BLaER1 (cell line): Measurements from ENCODE around the gene MYOM3.
A peak's percentile ranks its signal among the peaks of the same experiment; 100 is the strongest.

ENCODE experiments used
- H3K27ac ChIP-seq: shearing (Covaris generic); formaldehyde crosslinking; 2 replicates; pipeline ENCODE4 v1.8.1; 2022
- H3K27me3 ChIP-seq: shearing (Covaris generic); formaldehyde crosslinking; 2 replicates; pipeline ENCODE4 v1.8.1; 2022
- H3K36me3 ChIP-seq: shearing (Covaris generic); formaldehyde crosslinking; 2 replicates; pipeline ENCODE4 v1.8.1; 2022
- H3K4me1 ChIP-seq: shearing (Covaris generic); formaldehyde crosslinking; 2 replicates; pipeline ENCODE4 v1.8.1; 2022
- H3K4me2 ChIP-seq: shearing (Covaris generic); formaldehyde crosslinking; 2 replicates; pipeline ENCODE4 v1.8.1; 2022
- H3K4me3 ChIP-seq: shearing (Covaris generic); formaldehyde crosslinking; 2 replicates; pipeline ENCODE4 v1.8.1; 2022
- H3K9ac ChIP-seq: shearing (Covaris generic); formaldehyde crosslinking; 2 replicates; pipeline ENCODE4 v1.8.1; 2022
- H3K9me3 ChIP-seq: shearing (Covaris generic); formaldehyde crosslinking; 2 replicates; pipeline ENCODE4 v1.8.1; 2022
- H4K20me1 ChIP-seq: shearing (Covaris generic); formaldehyde crosslinking; 2 replicates; pipeline ENCODE4 v1.8.1; 2022
- Cebpa-rat ChIP-seq: shearing (Covaris generic); IDR thresholded peaks from 2 replicates; pipeline ENCODE4 v1.8.1; 2022

MYOM3 gene

GRCh38 chr1:24111996-24112779 lies at the start of gene MYOM3:
MYOM3 (minus strand) TSS chr1:24112135; CDS start chr1:24108636, 3,499 bp downstream.
- TF ChIP-seq Cebpa-rat = no peak
- peak within 1 kb of the TSS; percentile 75 for H3K4me2 ChIP-seq
- H3K4me3 ChIP-seq = no peak within 1 kb of the TSS
- peaks cover 23% of the 10 kb centered on the region for H3K4me1 ChIP-seq
- H3K27ac ChIP-seq = no peak within 1 kb of the TSS
- no peak within 1 kb of the TSS for H3K9ac ChIP-seq
- no peaks in the 10 kb centered on the region for H3K36me3 ChIP-seq
- no peaks in the 10 kb centered on the region for H3K9me3 ChIP-seq
- no peaks in the 10 kb centered on the region for H4K20me1 ChIP-seq
- no peaks in the 10 kb centered on the region for H3K27me3 ChIP-seq

DNA sequence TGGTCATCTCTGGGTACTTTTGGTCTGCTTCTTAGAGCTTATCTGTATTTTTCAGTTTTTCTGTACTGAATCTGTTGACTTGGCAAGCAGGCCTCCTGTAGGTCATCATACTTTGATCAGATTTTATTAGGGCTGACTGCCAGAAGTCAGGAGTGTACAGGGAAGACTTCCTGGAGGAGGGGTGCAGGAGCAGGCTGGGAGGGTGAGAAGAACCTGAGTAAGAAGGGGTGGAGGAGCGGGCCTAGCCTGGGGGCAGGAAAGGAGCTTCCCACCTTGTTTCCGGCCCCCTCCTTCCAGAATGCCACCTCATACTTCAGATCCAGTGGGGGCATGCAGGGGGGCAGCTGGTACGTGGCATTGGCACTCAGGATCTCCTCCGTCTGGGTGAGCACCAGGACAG lies 49.3 kb upstream of the MYOM3 start:
- no peaks in the 10 kb centered on the region for H3K9me3 ChIP-seq
- H3K4me1 ChIP-seq = peaks cover 22% of the 10 kb centered on the region
- no peak for TF ChIP-seq Cebpa-rat
- H3K36me3 ChIP-seq = peaks cover 70% of the 10 kb centered on the region
- H3K4me3 ChIP-seq = no peak overlapping the region
- H3K4me2 ChIP-seq = 0 out of 2 replicates have a peak overlapping the region, but pooled peaks have one; percentile 7
- H3K27me3 ChIP-seq = no peaks in the 10 kb centered on the region
- no peak overlapping the region for H3K9ac ChIP-seq
- H3K27ac ChIP-seq = no peak overlapping the region
- no peaks in the 10 kb centered on the region; the same call in 1 of the 2 replicates for H4K20me1 ChIP-seq

GRCh38 chr1:24159366-24159765 lies 47.4 kb upstream of the MYOM3 start:
- peaks cover 22% of the 10 kb centered on the region for H3K4me1 ChIP-seq
- H3K4me3 ChIP-seq = no peak overlapping the region
- TF ChIP-seq Cebpa-rat = no peak
- peaks cover 52% of the 10 kb centered on the region for H3K36me3 ChIP-seq
- H3K27me3 ChIP-seq = no peaks in the 10 kb centered on the region
- no peak overlapping the region for H3K27ac ChIP-seq
- no peak overlapping the region for H3K9ac ChIP-seq
- H3K9me3 ChIP-seq = no peaks in the 10 kb centered on the region
- no peak overlapping the region for H3K4me2 ChIP-seq
- H4K20me1 ChIP-seq = no peaks in the 10 kb centered on the region; the same call in 1 of the 2 replicates

- Histone ChIP-seq H3K4me3 (no peak overlapping the region), H3K36me3 (peaks cover 44% of the 10 kb centered on the region), H3K4me2 (no peak overlapping the region), H3K27ac (no peak overlapping the region), H3K27me3 (no peaks in the 10 kb centered on the region), H4K20me1 (no peaks in the 10 kb centered on the region; the same call in 1 of the 2 replicates), H3K4me1 (peaks cover 22% of the 10 kb centered on the region), H3K9me3 (no peaks in the 10 kb centered on the region), H3K9ac (no peak overlapping the region)
- TF ChIP-seq Cebpa-rat = no peak
These were observed 46.1 kb upstream of the MYOM3 start for GRCh38 chr1:24157918-24158481.

DNA sequence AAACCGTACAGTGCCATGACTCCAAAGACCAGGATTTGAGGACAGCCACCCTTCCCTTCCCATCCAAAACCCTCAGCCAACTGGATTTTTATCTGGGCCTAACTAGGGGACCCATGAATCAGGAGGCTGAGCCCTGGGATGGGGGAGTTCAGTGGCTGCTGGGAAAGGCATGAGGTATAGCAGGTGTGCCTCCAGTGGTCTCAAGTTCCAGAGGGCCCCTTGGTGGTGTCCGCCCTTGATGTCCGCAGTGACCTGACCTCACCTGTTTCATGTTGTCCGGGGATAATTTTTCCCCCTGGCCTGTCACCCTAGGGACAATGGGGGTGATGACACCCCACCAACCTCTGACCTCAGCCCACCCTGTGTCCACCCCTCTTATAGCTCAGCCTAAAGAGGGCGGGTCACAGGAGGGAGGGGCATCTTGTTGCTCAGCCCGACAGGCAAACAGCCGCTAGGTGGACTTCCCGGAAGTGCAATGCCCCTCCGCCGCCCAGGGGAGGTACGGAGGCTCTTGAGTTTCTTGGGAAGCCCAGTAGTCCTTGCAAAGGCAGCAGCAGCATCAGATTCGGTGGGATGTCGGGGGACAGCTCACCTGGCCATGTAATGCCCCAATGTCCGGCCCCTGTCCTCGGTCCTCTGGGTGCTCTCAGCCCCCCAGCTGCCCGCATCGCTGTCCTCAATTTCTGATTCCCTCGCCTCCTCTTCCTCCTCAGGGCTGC lies 44.8 kb upstream of the MYOM3 start:
- Histone ChIP-seq H3K4me1 (peaks cover 19% of the 10 kb centered on the region), H3K27me3 (peaks cover 9% of the 10 kb centered on the region), H4K20me1 (no peaks in the 10 kb centered on the region; the same call in 1 of the 2 replicates), H3K4me3 (no peak overlapping the region), H3K4me2 (no peak overlapping the region), H3K9me3 (no peaks in the 10 kb centered on the region), H3K36me3 (peaks cover 44% of the 10 kb centered on the region), H3K27ac (no peak overlapping the region), H3K9ac (no peak overlapping the region)
- TF ChIP-seq Cebpa-rat = no peak

GRCh38 chr1:24155011-24155782 lies 43.3 kb upstream of the MYOM3 start:
- no peaks in the 10 kb centered on the region for H3K9me3 ChIP-seq
- no peak overlapping the region for H3K4me2 ChIP-seq
- peaks cover 36% of the 10 kb centered on the region for H3K36me3 ChIP-seq
- no peak overlapping the region for H3K9ac ChIP-seq
- no peak for TF ChIP-seq Cebpa-rat
- H3K4me3 ChIP-seq = no peak overlapping the region
- no peak overlapping the region for H3K27ac ChIP-seq
- peaks cover 22% of the 10 kb centered on the region for H3K27me3 ChIP-seq
- peaks cover 12% of the 10 kb centered on the region; the same call in 1 of the 2 replicates for H3K4me1 ChIP-seq
- no peaks in the 10 kb centered on the region for H4K20me1 ChIP-seq

DNA sequence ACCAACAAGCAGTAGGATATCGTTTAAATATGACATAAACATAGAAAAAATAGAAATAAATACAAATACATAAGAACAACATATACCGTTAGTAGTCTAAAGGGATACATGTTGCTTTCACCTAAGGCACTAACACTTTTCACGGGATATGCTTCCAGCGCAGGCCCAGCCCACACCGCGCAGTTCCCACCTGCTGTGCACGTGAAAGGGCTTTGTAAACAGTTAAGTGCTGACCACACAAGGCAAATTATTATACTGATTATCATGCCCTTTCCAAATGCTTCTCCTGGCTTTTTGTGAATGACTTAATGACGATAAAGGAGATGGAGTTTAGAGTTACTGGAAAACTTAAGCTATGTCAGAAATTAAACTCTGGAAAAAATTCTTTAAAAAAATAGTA lies 42.3 kb upstream of the MYOM3 start:
- Histone ChIP-seq H3K9me3 (no peaks in the 10 kb centered on the region), H3K36me3 (peaks cover 29% of the 10 kb centered on the region), H3K27me3 (peaks cover 30% of the 10 kb centered on the region), H3K4me1 (peaks cover 12% of the 10 kb centered on the region; the same call in 1 of the 2 replicates), H3K4me2 (no peak overlapping the region), H3K4me3 (no peak overlapping the region), H3K27ac (no peak overlapping the region), H3K9ac (no peak overlapping the region), H4K20me1 (no peaks in the 10 kb centered on the region)
- TF ChIP-seq Cebpa-rat = no peak

GRCh38 chr1:24152631-24153494 lies 40.9 kb upstream of the MYOM3 start:
- no peak for TF ChIP-seq Cebpa-rat
- H3K36me3 ChIP-seq = peaks cover 17% of the 10 kb centered on the region
- no peak overlapping the region for H3K27ac ChIP-seq
- no peak overlapping the region for H3K9ac ChIP-seq
- H3K9me3 ChIP-seq = no peaks in the 10 kb centered on the region
- no peak overlapping the region for H3K4me2 ChIP-seq
- peaks cover 12% of the 10 kb centered on the region; the same call in 1 of the 2 replicates for H3K4me1 ChIP-seq
- no peak overlapping the region for H3K4me3 ChIP-seq
- no peaks in the 10 kb centered on the region for H4K20me1 ChIP-seq
- peaks cover 30% of the 10 kb centered on the region for H3K27me3 ChIP-seq
